Endothelial cell of umbilical vein (primary cell): ENCODE results near the gene CACNA1E. TPM values are rescaled to one million over a fixed set of nuclear protein-coding genes. Genes with fewer than 3 reads are reported as not detected.

Experiments
- BruUV-seq: library from RNA; stranded (reverse); fragments of 400-500 nt; replicated peaks from 2 replicates; lab custom pipeline; 2021; lab: Mats Ljungman, UMichigan
- CTCF ChIA-PET: fragments of 300-600, 350-600 bp; sonication (Branson Sonifier 250); formaldehyde crosslinking; loops from one replicate; lab custom pipeline; 2021; ENCODE audit warnings: antibody characterized with exemption, inconsistent platforms; lab: Charles Lee
- POLR2A ChIA-PET: fragments of 300-600, 350-600 bp; sonication (Branson Sonifier 250); formaldehyde crosslinking; loops from one replicate; lab custom pipeline; 2021; ENCODE audit warnings: antibody characterized with exemption, inconsistent platforms; lab: Charles Lee
- DNase-seq: peaks from one replicate; pipeline ENCODE4 v3.0.0-alpha.2; 2011; ENCODE audit warnings: low read depth, low spot score
- FAIRE-seq: peaks from 2 replicates; lab custom pipeline; 2011; peaks lifted over from hg19 to GRCh38; lab: Jason Lieb, UNC
- H2AFZ ChIP-seq: 2 replicates; pipeline ENCODE4 v1.6.0; 2012; ENCODE audit warnings: low read depth, low read length, control low read depth, inconsistent platforms
- H3K27ac ChIP-seq: 2 replicates; pipeline ENCODE4 v1.5.1; 2011; ENCODE audit warnings: low read depth, mild to moderate bottlenecking, control low read depth, low read length, moderate library complexity; ENCODE audit not compliant: insufficient read depth
- H3K27me3 ChIP-seq, 2 experiments: 2 replicates each; pipeline versions ENCODE4 v1.6.0 to v1.6.1; 2011; ENCODE audit warnings: low read length in 2 of 2, mixed read lengths in 1 of 2; ENCODE audit not compliant: control insufficient read depth in 2 of 2, insufficient read depth in 2 of 2
- H3K36me3 ChIP-seq, 2 experiments: 2 replicates in 1 of 2; 3 replicates in 1 of 2; pipeline ENCODE4 v1.5.1; 2011; ENCODE audit warnings: low read length in 2 of 2, mild to moderate bottlenecking in 1 of 2, moderate library complexity in 1 of 2; ENCODE audit not compliant: control insufficient read depth in 2 of 2, insufficient read depth in 2 of 2; ENCODE audit errors: extremely low read depth in 1 of 2
- H3K4me1 ChIP-seq: 3 replicates; pipeline ENCODE4 v1.5.1; 2011; ENCODE audit warnings: mild to moderate bottlenecking, low read length; ENCODE audit not compliant: control insufficient read depth, insufficient read depth; ENCODE audit errors: extremely low read depth
- H3K4me2 ChIP-seq: 2 replicates; pipeline ENCODE4 v1.6.1; 2011; ENCODE audit warnings: low read length, control low read depth, mixed read lengths; ENCODE audit not compliant: insufficient read depth
- H3K4me3 ChIP-seq, 3 experiments: fragments of 200-600 bp in 1 of 3; sonication (generic), shearing (Covaris generic) in 1 of 3; replicated peaks in 1 of 3; 2 replicates each; pipeline ENCODE4 v1.5.1; 2011 to 2016; ENCODE audit warnings: control low read depth in 3 of 3, low read length in 3 of 3, mild to moderate bottlenecking in 2 of 3, inconsistent platforms in 1 of 3, low read depth in 1 of 3, moderate library complexity in 1 of 3; ENCODE audit not compliant: insufficient read depth in 1 of 3
- H3K79me2 ChIP-seq: 2 replicates; pipeline ENCODE4 v1.6.0; 2012; ENCODE audit warnings: low read length, inconsistent platforms; ENCODE audit not compliant: control insufficient read depth, insufficient read depth
- H3K9ac ChIP-seq: replicated peaks from 2 replicates; pipeline ENCODE3; 2011; ENCODE audit warnings: low read length, control low read depth; ENCODE audit not compliant: insufficient read depth; ENCODE audit errors: extremely low read depth
- H3K9me1 ChIP-seq: replicated peaks from 3 replicates; pipeline ENCODE4 v1.6.0; 2011; ENCODE audit warnings: mild to moderate bottlenecking, low read length; ENCODE audit not compliant: control insufficient read depth, insufficient read depth; ENCODE audit errors: extremely low read depth
- H3K9me3 ChIP-seq: replicated peaks from 2 replicates; pipeline ENCODE4 v1.5.1; 2012; ENCODE audit warnings: low read length, inconsistent platforms; ENCODE audit not compliant: control insufficient read depth, insufficient read depth
- H4K20me1 ChIP-seq: replicated peaks from 2 replicates; pipeline ENCODE3; 2011; ENCODE audit warnings: mild to moderate bottlenecking, low read length; ENCODE audit not compliant: control insufficient read depth, insufficient read depth; ENCODE audit errors: extremely low read depth
- CTCF ChIP-seq, 2 donors: IDR thresholded peaks; 1 replicate in 1 of 2; 2 replicates in 1 of 2; pipeline ENCODE4 v1.5.1; 2011; ENCODE audit warnings: low read length in 2 of 2, mild to moderate bottlenecking in 2 of 2, moderate library complexity in 2 of 2, control low read depth in 1 of 2, inconsistent platforms in 1 of 2, low read depth in 1 of 2; ENCODE audit not compliant: insufficient read depth in 1 of 2; ENCODE audit errors: extremely low read depth in 1 of 2
- EZH2 ChIP-seq: IDR thresholded peaks from 2 replicates; pipeline ENCODE4 v1.6.1; 2012; ENCODE audit warnings: borderline replicate concordance, low read depth, mild to moderate bottlenecking, moderate library complexity, low read length, inconsistent platforms; ENCODE audit not compliant: severe bottlenecking
- GATA2 ChIP-seq: IDR thresholded peaks from 2 replicates; pipeline ENCODE4 v1.7.0; 2011; ENCODE audit warnings: low read depth, mild to moderate bottlenecking, moderate library complexity, mixed read lengths, low read length; ENCODE audit not compliant: insufficient read length, insufficient read depth
- MAX ChIP-seq: IDR thresholded peaks from 2 replicates; pipeline ENCODE4 v1.6.1; 2011; ENCODE audit not compliant: insufficient read depth, insufficient read length
- MYC ChIP-seq: IDR thresholded peaks from one replicate; pipeline ENCODE4 v1.6.1; 2011; ENCODE audit warnings: mild to moderate bottlenecking, low read depth, low read length
- POLR2A ChIP-seq: IDR thresholded peaks from 2 replicates; pipeline ENCODE4 v1.6.1; 2012; ENCODE audit warnings: low read depth, mild to moderate bottlenecking, control low read depth, low read length
- POLR2AphosphoS5 ChIP-seq: IDR thresholded peaks from 2 replicates; pipeline ENCODE4 v1.6.1; 2012; ENCODE audit warnings: low read depth, mild to moderate bottlenecking, control low read depth, low read length, moderate library complexity; ENCODE audit not compliant: insufficient read depth
- dilution Hi-C: fragments of 300-500 bp; cut with MboI; formaldehyde crosslinking; loops from one replicate; pipeline ENCODE4 v1.15.0; 2019; ENCODE audit warnings: low sequenced_read_pairs; ENCODE audit not compliant: extremely low pct_ligation_motif_present
- intact Hi-C: fragments of 100-400 bp; cut with micrococcal nuclease; formaldehyde crosslinking; loops from one replicate; pipeline ENCODE4 v1.10.0; 2022
- polyA plus RNA-seq, 4 experiments: library from polyadenylated mRNA; depleted of rRNA in 3 of 4; stranded (reverse) in 3 of 4; unstranded in 1 of 4; fragments of >200 nt; gene quantifications; 2 replicates each; pipeline versions ENCODE4 v1.2.1 to v1.2.3, GENCODE V29; 2011 to 2012; ENCODE audit warnings: missing spikeins in 1 of 4
- total RNA-seq: library from RNA; stranded (reverse); gene quantifications from 2 replicates; pipeline ENCODE4 v1.2.3, GENCODE V29; 2021

Gene CACNA1E
- total and polyA plus RNA-seq, 2 donors (not counting 3 experiments of a cell fraction or from before 2014, with no cell fraction given) = not detected

- intact Hi-C loops = no loop called here
- ChIA-PET POLR2A (no interaction called here), CTCF (no interaction called here)
- no peaks in the 10 kb centered on the region for H3K27me3 ChIP-seq
- FAIRE-seq (no peak), DNase-seq (no peak)
- H4K20me1 ChIP-seq = no peaks in the 10 kb centered on the region
- no peaks in the 10 kb centered on the region for H3K9me1 ChIP-seq
- no peaks in the 10 kb centered on the region for H3K9me3 ChIP-seq
- H3K4me1 ChIP-seq = no peaks in the 10 kb centered on the region
- TF ChIP-seq CTCF (IDR thresholded peaks at IDR 0.05; ENCODE audit: extremely low read depth in 1 of 2, insufficient read depth in 1 of 2, low read depth in 1 of 2, low read length in 2 of 2) (no peak), POLR2A (no peak), MAX (no peak)
- BruUV-seq = no TSS peak
- H3K9ac ChIP-seq = no peak overlapping the region
- dilution Hi-C loops = no loop called here
- no peaks in the 10 kb centered on the region for H3K36me3 ChIP-seq
- H3K4me3 ChIP-seq = no peak overlapping the region
- H3K4me2 ChIP-seq = no peak overlapping the region
- H3K79me2 ChIP-seq = no peaks in the 10 kb centered on the region
- H2AFZ ChIP-seq = no peak overlapping the region
- no peak overlapping the region for H3K27ac ChIP-seq
Measured at GRCh38 chr1:181548497-181548896, 65.2 kb downstream of the CACNA1E start.

- no peaks in the 10 kb centered on the region for H3K79me2 ChIP-seq
- H3K9me1 ChIP-seq = no peaks in the 10 kb centered on the region
- no peaks in the 10 kb centered on the region for H3K27me3 ChIP-seq
- BruUV-seq = no TSS peak
- H3K4me1 ChIP-seq = no peaks in the 10 kb centered on the region
- DNase-seq = no peak
- no peak overlapping the region for H3K4me2 ChIP-seq
- H4K20me1 ChIP-seq = no peaks in the 10 kb centered on the region
- no peak overlapping the region for H2AFZ ChIP-seq
- no peak overlapping the region for H3K27ac ChIP-seq
- TF ChIP-seq EZH2 = no peak
- no peak for TF ChIP-seq GATA2
- TF ChIP-seq POLR2AphosphoS5 = no peak
- no peak for TF ChIP-seq MYC
- no peak for TF ChIP-seq POLR2A
- H3K9me3 ChIP-seq = no peaks in the 10 kb centered on the region
- POLR2A ChIA-PET = no interaction called here
- no peak overlapping the region for H3K4me3 ChIP-seq
- dilution Hi-C loops (no loop called here), intact Hi-C loops (no loop called here)
- H3K36me3 ChIP-seq = no peaks in the 10 kb centered on the region
- FAIRE-seq = no peak
- CTCF ChIA-PET = no interaction called here
- H3K9ac ChIP-seq = no peak overlapping the region
Measured at GRCh38 chr1:181551249-181551648, 67.9 kb downstream of the CACNA1E start.
